PC-9 (cell line): ENCODE measurements around the gene PCDHB5. TPM values are rescaled to one million over a fixed set of nuclear protein-coding genes. Genes with fewer than 3 reads are reported as not detected.
A peak's percentile ranks its signal among the peaks of the same experiment; 100 is the strongest.

Source experiments
- BruUV-seq: library from RNA; stranded (reverse); fragments of 400-500 nt; replicated peaks from 2 replicates; lab custom pipeline; 2021; lab: Mats Ljungman, UMichigan
- CTCF ChIA-PET: fragments of 300-600 bp; sonication (Branson Sonifier 250); formaldehyde crosslinking; loops from one replicate; lab custom pipeline; 2022; ENCODE audit warnings: antibody characterized with exemption; lab: Charles Lee
- POLR2A ChIA-PET: fragments of 300-600 bp; sonication (Branson Sonifier 250); formaldehyde crosslinking; loops from one replicate; lab custom pipeline; 2022; ENCODE audit warnings: antibody characterized with exemption; ENCODE audit not compliant: unreplicated experiment; lab: Charles Lee
- DNase-seq, 2 experiments: peaks; one replicate each; pipeline versions ENCODE4 v3.0.0 to v3.0.0-alpha.2; 2015 to 2022; ENCODE audit warnings: mixed read lengths in 1 of 2
- H2AFZ ChIP-seq: fragments of 200-600 bp; sonication (generic); 2 replicates; pipeline ENCODE4 v1.8.1; 2017; ENCODE audit warnings: antibody characterized with exemption
- H3F3A ChIP-seq: fragments of 200-600 bp; sonication (generic); 2 replicates; pipeline ENCODE4 v1.8.1; 2017; ENCODE audit warnings: antibody characterized with exemption, mild to moderate bottlenecking, low read depth; ENCODE audit not compliant: insufficient read depth
- H3K27ac ChIP-seq: fragments of 200-600 bp; sonication (generic); 2 replicates; pipeline ENCODE4 v1.6.1; 2016; ENCODE audit warnings: mixed run types
- H3K27me3 ChIP-seq: fragments of 200-600 bp; sonication (generic); 2 replicates; pipeline ENCODE4 v1.6.1; 2016; ENCODE audit warnings: low read depth, mixed run types; ENCODE audit not compliant: insufficient read depth
- H3K36me3 ChIP-seq: fragments of 200-600 bp; sonication (generic); 2 replicates; pipeline ENCODE4 v1.6.1; 2016; ENCODE audit warnings: low read depth, mixed run types
- H3K4me1 ChIP-seq: fragments of 200-600 bp; sonication (generic); replicated peaks from 2 replicates; pipeline ENCODE4 v1.6.1; 2016; ENCODE audit warnings: mixed run types; ENCODE audit not compliant: insufficient read depth
- H3K4me2 ChIP-seq: fragments of 200-600 bp; sonication (generic); 2 replicates; pipeline ENCODE4 v1.6.1; 2017; ENCODE audit warnings: mixed run types
- H3K4me3 ChIP-seq: fragments of 200-600 bp; sonication (generic); 2 replicates; pipeline ENCODE4 v1.6.1; 2016; ENCODE audit warnings: mixed run types
- H3K79me2 ChIP-seq: fragments of 200-600 bp; sonication (generic); 2 replicates; pipeline ENCODE4 v1.6.1; 2017; ENCODE audit warnings: low read depth, mixed run types
- H3K9me2 ChIP-seq: fragments of 200-600 bp; sonication (generic); 2 replicates; pipeline ENCODE4 v1.8.1; 2017; ENCODE audit warnings: mild to moderate bottlenecking; ENCODE audit not compliant: insufficient read depth
- H3K9me3 ChIP-seq: fragments of 200-600 bp; sonication (generic); 2 replicates; pipeline ENCODE4 v1.8.1; 2016; ENCODE audit warnings: low read depth; ENCODE audit not compliant: insufficient read depth
- H4K20me1 ChIP-seq: fragments of 200-600 bp; sonication (generic); 2 replicates; pipeline ENCODE4 v1.8.1; 2017; ENCODE audit not compliant: insufficient read depth
- CTCF ChIP-seq: fragments of 200-600 bp; sonication (generic); conservative IDR thresholded peaks from 2 replicates; pipeline ENCODE4 v1.6.1; 2017; ENCODE audit warnings: mixed run types, antibody characterized with exemption, mild to moderate bottlenecking, moderate library complexity
- EZH2 ChIP-seq: fragments of 200-600 bp; sonication (generic); IDR thresholded peaks from 2 replicates; pipeline ENCODE4 v1.8.0; 2017; ENCODE audit warnings: antibody characterized with exemption, low read depth
- intact Hi-C: fragments of 100-400 bp; cut with micrococcal nuclease; formaldehyde crosslinking; loops from one replicate; pipeline ENCODE4 v1.10.0; 2022; ENCODE audit not compliant: unreplicated experiment
- total RNA-seq: library from RNA; stranded (reverse); gene quantifications from 2 replicates; pipeline ENCODE4 v1.2.3, GENCODE V29; 2021

The PCDHB5 gene
- total RNA-seq, 1 experiment from 2014 or later, result not detected

- Histone ChIP-seq H2AFZ (no peak overlapping the region), H3K36me3 (no peaks in the 10 kb centered on the region), H3K27ac (no peak overlapping the region), H3K9me3 (0 out of 2 replicates have a peak, but pooled peaks cover 3% of the 10 kb centered on the region), H3K4me1 (no peaks in the 10 kb centered on the region), H3K4me2 (no peak overlapping the region), H3K79me2 (no peaks in the 10 kb centered on the region), H4K20me1 (no peaks in the 10 kb centered on the region), H3K4me3 (no peak overlapping the region), H3K27me3 (no peaks in the 10 kb centered on the region), H3F3A (no peaks in the 10 kb centered on the region), H3K9me2 (no peaks in the 10 kb centered on the region)
- BruUV-seq, result no TSS peak
- intact Hi-C loops, result no loop called here
- ChIA-PET POLR2A (no interaction called here), CTCF (interaction anchor here (0.6 kb wide), 1 partner anchor 23 kb away, joined by 6 read pairs; no protein-coding TSS in a partner anchor)
- TF ChIP-seq CTCF (no peak), EZH2 (no peak)
- no peak for DNase-seq
Measured at GRCh38 chr5:141105350-141105749, 29.7 kb upstream of the PCDHB5 start.

- DNase-seq, result no peak
- Histone ChIP-seq H3K9me3 (0 out of 2 replicates have a peak, but pooled peaks cover 4% of the 10 kb centered on the region), H3K4me2 (no peak overlapping the region), H3K27me3 (no peaks in the 10 kb centered on the region), H3K79me2 (no peaks in the 10 kb centered on the region), H3K4me3 (no peak overlapping the region), H2AFZ (no peak overlapping the region), H3K4me1 (no peaks in the 10 kb centered on the region), H3F3A (no peaks in the 10 kb centered on the region), H3K9me2 (no peaks in the 10 kb centered on the region), H4K20me1 (no peaks in the 10 kb centered on the region), H3K27ac (no peak overlapping the region), H3K36me3 (no peaks in the 10 kb centered on the region)
- CTCF ChIA-PET, result no interaction called here
- no peak for TF ChIP-seq EZH2
- TF ChIP-seq CTCF, result no peak
- intact Hi-C loops, result no loop called here
- BruUV-seq, result no TSS peak
- POLR2A ChIA-PET, result no interaction called here
Measured at GRCh38 chr5:141119250-141119649, 15.8 kb upstream of the PCDHB5 start.

- no peaks in the 10 kb centered on the region for H3K4me1 ChIP-seq
- ChIA-PET CTCF (no interaction called here), POLR2A (no interaction called here)
- no peaks in the 10 kb centered on the region for H3K79me2 ChIP-seq
- peak within 1 kb of the TSS; percentile 39; the same call in 1 of the 2 replicates for H2AFZ ChIP-seq
- DNase-seq, result no peak
- H3K27me3 ChIP-seq, result no peaks in the 10 kb centered on the region
- no peaks in the 10 kb centered on the region for H3F3A ChIP-seq
- no TSS peak for BruUV-seq
- H3K4me2 ChIP-seq, result no peak within 1 kb of the TSS
- H3K9me2 ChIP-seq, result no peaks in the 10 kb centered on the region
- TF ChIP-seq EZH2, result no peak
- peak; percentile 38; the same call in 1 of the 2 replicates for TF ChIP-seq CTCF
- intact Hi-C loops, result no loop called here
- 0 out of 2 replicates have a peak, but pooled peaks cover 3% of the 10 kb centered on the region for H3K9me3 ChIP-seq
- H3K36me3 ChIP-seq, result no peaks in the 10 kb centered on the region
- H4K20me1 ChIP-seq, result no peaks in the 10 kb centered on the region
- no peak within 1 kb of the TSS for H3K27ac ChIP-seq
- H3K4me3 ChIP-seq, result no peak within 1 kb of the TSS
Measured at GRCh38 chr5:141121563-141121962, 13.4 kb upstream of the PCDHB5 start, which contains the start of gene PCDHB4. Gene PCDHB4 (plus strand): TSS chr5:141121818. CDS start chr5:141121999, 181 bp downstream.
